Hindlimb muscle (tissue), 1 donor: ENCODE measurements around the gene PRICKLE2. TPM values are rescaled to one million over a fixed set of nuclear protein-coding genes. Genes with fewer than 3 reads are reported as not detected.

Experiments
- DNase-seq: peaks from one replicate; pipeline ENCODE4 v3.0.0-alpha.2; 2013
- polyA plus RNA-seq: library from polyadenylated mRNA; unstranded; fragments of 120-200 nt; gene quantifications from one replicate; pipeline ENCODE4 v1.2.1, GENCODE V29; 2013; ENCODE audit not compliant: insufficient read length

PRICKLE2 gene
- polyA plus RNA-seq, 1 donor: 11.0 TPM

DNA sequence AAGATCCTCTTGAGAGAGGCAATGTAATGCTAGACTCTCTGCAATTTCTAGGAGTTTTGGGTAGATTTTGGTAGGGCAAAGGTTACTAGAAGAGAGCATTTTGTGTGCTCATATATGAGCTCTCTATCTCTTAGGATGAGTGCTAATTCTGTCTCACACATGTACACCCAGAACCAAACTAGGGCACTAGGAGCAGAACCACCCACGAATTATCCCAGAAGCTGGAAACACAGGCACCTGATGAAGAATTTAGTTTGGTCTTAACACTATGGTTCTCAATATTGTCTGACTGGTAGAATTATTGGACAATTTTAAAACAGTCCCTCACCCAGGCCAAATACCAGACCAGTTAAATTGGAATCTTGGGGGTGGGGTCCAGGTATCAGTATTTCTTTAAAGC, 94.8 kb downstream of the PRICKLE2 start:
- no peak for DNase-seq

DNA sequence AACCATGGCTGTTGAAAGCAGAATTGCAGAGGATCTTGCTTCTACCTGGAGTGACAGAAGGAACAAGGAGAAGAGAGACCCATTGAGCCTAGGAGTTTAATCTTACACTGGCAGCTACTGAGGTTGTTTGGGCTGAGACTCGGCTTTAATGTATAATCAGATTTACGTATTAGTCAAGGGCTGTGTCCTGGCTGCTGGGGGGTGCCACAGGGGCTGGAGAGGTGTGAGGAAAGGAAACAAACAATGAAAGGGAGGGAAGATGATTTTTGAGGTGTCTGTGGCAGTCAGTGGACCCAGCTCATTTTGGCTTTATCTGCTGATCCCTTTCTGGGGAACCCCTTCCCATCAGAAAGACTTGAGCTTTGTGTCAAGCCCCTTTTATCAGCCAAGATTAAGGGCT, 95.7 kb downstream of the PRICKLE2 start:
- no peak for DNase-seq

DNA sequence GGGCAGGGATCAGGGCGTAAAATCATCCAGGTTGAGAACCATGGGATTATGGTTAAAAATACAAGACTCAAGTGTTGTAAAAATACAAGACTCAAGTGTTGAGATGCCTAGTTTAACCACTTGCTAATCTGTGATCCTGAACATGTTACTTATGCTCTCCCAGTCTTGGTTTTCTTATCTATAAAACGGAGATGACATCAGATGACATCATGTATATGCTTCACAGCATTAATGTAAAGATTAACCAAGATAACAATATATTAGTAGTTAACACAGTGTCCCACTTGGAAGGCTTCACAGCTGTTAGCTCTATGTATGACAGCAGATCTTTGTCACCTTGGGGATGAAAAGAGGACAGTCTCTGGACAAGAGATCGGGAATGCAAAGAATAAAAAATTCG, 96.2 kb downstream of the PRICKLE2 start:
- DNase-seq: no peak

DNA sequence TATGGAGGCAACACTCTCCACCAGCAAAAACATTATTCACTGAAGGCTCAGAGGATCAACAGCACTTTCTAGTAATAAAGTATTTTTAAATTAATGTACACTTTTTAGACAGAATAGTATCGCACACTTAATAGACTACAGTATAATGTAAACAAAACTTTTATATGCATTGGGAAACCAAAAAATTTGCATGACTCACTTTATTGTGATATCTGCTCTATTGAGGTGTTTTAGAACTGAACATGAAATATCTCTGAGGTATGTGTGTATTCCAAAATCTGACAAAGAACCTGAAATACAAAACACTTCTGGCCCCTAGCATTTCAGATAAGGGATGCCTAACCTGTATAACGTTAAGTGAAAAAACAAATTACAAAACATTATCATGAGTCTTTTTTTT, 99.7 kb downstream of the PRICKLE2 start:
- DNase-seq: no peak

DNA sequence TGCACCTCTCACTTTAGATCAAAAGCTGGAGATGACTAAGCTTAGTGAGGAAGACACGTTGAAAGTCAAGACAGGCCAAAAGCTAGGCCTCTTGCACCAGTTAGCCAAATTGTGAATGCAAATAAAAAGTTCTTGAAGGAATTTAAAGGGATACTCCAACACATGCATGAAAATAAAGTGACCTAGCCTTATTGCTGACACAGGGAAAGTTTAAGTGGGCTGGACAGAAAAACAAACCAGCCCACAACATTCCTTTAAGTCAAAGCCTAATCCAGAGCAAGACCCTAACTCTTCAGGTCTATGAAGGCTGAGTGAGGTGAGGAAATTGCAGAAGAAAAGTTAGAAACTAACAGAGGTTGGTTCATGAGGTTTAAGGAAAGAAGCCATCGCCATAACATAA, 101.3 kb downstream of the PRICKLE2 start:
- no peak for DNase-seq

DNA sequence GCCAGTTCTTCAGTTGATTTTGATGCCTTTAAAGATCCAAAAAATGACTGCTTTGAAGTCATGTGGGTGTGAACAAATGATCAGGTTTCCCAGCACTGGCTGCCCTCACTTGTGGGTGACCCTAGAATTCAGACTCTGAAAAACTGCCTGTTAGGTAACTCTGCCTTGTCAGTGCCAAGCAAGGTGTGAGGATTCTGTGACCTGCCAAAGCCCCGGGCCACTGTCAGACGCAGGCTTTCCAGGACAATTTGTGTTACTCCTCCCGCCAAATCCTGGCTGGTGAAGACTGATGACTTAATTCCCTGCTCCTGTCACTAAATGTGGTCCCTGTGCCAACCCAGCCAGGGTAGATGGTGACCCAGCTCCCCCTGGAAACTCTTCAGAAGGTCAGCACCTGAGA, 102.8 kb downstream of the PRICKLE2 start:
- no peak for DNase-seq

DNA sequence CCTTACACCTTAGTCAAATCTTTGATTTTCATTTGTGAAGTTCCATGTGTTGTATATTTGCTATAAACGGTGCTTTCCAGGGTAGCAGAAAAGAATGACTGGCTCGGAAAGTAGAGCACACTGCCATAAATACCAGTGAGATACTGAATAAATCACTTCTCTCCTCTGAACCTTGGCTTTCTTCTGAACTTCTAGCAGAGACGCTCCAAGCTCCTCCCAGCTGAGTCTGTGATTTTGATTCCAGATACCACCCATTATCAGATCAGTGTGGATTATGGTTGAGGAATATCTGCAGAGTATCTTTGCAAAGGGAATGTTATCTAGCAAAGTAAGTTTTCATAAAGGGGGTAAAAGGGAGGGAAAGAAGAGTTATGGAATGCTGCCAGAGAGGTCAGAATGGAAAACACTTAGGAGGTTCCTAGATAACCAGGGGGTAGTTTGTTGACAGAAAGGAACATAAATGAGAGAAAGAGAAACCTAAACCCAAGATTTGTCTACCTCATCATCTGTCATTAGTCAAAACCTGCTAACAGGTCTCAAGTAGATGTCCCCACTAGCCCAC, 103.4 kb downstream of the PRICKLE2 start:
- no peak for DNase-seq

DNA sequence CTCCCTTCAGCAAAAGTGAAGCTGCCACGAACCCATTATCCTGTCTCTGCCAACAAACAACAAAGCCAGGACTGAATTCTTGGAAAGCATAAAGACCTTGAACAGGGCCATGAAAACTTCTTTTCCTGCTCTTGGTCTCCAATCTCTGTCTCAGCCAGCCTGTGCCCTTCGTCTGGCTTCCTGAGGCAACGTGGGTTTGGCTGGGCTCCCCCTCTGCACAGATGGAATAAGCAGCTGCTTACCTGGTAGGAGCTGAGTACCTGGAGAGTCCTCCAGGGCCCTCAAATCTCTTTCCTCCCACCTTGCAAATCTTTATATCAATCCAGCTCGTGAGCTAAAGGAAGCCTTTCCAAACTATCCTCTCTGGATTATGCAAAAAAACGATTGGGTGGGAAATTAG, 104.4 kb downstream of the PRICKLE2 start:
- DNase-seq: no peak

DNA sequence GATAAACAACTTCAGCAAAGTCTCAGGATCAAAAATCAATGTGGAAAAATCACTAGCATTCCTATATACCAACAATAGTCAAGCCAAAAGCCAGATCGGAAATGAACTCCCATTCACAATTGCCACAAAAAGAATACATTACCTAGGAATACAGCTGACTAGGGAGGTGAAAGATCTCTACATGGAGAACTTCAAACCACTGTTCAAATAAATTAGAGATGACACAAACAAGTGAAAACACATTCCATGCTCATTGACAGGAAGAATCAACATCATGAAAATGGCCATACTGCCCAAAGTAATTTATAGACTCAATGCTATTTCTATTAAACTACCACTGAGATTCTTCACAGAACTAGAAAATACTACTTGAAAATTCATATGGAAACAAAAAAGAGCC, 107.8 kb downstream of the PRICKLE2 start:
- DNase-seq: no peak

DNA sequence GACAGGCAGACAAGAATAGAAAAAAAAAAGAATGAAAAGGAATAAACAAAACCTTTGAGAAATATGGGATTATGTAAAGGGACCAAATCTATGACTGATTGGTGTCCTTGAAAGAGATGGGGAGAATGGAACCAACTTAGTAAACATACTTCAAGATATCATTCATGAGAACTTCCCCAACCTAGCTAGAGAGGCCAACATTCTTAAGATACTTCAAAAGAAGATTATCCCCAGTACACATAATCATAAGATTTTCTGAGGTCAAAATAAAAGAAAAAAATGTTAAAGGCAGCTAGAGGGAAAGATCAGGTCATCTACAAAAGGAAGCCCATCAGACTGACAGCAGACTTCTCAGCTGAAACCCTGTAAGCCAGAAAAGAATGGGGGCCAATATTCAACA, 110.6 kb downstream of the PRICKLE2 start:
- no peak for DNase-seq

DNA sequence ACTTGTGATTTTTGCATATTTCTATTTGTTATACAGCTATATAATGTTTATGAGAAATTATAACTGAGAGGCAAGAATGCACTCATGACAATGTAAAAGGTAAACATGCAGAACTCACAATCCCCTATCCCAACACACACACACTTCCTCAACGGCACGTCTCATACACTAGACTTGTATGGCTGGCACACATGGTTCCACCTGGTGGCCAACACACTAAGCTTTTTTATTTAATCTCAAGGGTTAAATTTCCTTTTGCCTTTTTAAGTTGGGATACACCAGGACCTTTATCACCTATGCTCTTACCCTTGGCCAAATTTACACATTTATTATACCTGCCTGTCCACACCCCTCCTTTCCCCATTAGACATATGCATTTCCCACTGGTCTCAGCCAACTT, 113.4 kb downstream of the PRICKLE2 start:
- DNase-seq: no peak

DNA sequence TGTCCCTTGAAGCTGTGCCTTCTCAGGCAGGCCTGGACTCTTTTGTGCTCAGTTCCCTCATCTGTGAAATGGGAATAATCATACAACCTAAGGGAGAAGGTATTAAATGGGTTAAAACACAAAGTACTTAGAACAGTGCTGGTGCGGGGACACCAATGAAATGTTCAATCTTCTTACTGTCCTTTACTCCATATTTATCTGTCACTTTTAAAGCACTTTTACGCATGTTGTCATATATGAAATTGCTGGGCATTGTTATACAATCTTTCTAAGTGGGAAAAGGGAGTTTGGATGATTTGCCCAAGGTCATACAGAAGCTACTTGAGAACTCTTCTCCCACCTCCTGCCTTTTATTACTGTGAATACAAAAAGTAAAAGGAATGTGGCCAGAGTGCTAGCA, 114.2 kb downstream of the PRICKLE2 start:
- no peak for DNase-seq

DNA sequence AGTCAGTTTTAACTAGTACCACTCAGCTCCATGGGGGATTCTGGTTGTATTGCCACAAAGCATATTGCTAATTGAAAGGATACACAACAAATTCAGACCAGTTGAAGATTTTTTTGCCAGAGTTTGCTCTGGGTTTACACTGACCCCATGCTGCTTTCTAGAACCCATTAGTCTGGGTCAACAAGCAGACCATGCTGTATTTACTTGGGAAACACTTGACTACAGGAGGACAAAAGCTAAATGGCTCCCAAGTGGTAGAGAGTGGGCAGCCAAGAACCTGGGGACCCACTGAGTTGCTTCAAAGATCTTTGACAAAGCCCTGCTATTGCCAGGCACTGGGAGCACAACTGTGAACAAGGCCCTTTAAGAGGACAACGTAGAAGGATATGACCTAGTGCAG, 115.2 kb downstream of the PRICKLE2 start:
- DNase-seq: no peak

DNA sequence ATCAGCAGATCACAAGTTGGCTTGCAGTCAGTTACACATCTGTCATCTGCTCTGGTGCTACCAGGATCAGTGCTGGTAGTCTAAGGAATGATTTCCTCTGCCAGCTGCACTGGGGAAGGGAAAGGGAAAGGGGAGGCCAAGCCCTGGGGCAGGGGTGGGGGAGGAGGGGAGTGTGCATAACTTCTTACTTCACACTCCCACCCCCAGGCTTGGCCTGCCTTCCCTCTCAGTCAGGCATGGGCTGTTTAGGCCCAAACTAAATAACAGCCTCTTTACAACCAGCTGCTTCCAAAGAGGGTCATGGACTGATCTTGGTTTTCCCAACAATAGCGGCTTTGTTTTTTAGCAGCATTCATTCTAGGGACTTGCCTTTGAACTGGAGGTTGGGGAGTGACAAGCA, 115.8 kb downstream of the PRICKLE2 start:
- DNase-seq: no peak

DNA sequence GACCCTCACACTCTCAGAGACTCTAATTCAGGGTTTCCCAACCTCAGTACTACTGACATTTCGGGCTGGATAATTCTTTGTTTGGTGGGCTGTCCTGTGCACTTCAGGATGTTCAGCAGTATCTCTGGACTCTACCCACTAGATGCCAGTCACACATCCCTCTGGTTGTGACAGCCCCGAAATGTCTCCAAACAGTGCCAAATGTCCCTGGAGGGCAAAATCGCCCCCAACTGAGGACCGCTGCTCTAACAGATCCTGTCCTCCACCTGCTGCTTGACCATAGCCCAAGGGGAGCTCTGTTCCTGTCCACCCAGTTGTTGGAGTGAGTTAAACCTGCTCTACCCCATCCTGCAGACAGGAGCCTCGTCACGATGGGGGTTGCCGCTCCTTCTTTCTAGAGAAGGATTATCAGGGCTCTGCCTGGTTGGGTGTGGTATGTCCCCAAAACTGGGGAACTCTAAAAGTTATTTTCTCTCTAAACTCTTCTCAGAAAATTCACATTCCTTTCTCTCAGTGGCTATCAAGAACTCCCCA, 116.4 kb downstream of the PRICKLE2 start:
- no peak for DNase-seq

DNA sequence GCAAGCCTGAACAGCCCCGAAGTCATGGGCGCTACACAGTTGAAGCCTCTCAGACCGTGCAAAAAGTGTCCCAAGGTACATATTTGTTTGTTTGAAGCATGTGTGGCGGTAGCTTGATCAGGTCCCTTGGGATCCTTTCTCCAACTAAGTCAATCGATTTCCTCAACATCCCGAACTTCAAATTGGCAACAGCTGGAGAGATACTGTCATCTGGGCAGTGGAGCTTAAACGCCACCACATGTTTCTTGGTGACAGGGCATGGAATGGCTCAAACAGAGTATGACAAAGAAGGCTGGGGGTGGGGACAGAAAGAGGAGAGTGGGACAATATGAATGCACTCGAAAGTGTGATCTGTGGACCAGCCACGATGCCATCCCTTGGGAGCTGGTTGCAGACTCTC, 117.0 kb downstream of the PRICKLE2 start:
- no peak for DNase-seq

DNA sequence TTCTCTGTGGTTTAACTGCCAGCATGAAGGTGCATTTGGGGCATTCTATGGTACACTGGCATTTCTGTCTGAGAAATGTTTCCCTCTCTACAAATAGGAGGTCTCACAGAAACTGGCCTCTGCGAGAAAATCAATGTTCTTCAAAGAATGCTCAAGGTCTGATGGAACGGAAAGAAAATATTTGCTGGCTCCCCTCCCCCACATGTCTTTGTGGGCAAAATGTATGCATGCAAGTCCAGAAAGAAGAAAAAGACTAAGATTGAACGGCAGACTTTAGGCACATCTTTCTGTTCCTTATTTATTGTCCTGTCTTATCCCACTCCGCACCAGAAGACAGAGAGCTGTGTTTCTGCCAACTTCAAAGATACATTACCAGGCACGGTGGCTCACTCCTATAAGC, 118.1 kb downstream of the PRICKLE2 start:
- DNase-seq: no peak

DNA sequence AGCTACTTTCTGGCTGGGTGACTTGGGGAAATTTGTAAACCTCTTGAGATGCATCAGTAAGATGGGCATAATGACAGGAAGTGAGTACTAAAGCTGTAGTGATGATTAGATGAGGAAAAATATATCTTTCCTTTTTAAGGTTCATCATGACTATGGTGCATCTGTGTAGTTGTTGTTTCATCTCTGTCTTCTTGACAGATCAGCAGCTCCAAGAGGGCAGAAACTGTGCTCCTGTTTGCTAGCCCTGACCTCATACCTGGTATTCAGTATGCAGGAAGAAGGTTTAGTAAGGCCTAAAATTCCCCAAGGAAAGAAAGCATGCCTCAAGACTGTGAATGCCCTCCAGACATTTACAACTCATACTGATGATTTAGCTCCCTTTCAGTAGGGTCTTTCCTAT, 119.5 kb downstream of the PRICKLE2 start:
- DNase-seq: no peak

DNA sequence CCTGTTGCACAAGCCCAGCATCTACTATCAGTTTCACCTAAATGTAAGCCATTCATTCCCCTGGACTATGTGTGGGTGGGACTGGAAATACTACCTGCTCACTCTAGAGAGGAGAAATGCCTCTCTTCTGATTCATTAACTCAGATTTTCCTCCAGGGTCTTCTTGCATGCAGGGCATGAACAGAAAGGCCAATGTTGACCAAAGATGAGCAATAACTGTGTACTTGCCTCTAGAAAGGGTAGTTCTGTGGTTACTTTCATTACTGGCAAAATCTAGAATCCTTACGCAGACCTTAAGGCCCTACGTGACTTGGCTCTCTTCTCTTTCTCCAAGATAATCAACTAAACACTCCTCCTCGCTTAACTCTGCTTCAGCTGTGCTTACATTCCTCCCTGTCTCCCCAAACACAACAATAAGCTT, 120.6 kb downstream of the PRICKLE2 start:
- no peak for DNase-seq

DNA sequence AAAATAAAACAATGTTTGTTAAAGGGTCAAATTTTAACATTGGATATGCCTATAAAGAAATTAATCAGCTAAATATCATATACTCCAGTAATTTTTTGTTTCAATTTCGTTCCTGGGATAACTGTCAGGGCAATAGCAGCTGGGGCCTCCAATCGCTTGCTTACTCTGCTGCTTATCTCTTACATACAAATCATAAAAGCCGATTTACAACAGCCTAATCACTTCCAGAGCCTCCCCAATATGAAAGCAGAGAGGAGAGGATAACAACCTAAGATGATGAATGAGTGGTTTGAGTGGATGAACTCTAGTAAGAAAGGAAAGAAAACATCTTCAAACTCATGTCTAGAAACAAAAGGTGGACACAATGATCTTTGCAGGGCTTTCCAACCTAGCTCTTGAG, 121.3 kb downstream of the PRICKLE2 start:
- DNase-seq: no peak

DNA sequence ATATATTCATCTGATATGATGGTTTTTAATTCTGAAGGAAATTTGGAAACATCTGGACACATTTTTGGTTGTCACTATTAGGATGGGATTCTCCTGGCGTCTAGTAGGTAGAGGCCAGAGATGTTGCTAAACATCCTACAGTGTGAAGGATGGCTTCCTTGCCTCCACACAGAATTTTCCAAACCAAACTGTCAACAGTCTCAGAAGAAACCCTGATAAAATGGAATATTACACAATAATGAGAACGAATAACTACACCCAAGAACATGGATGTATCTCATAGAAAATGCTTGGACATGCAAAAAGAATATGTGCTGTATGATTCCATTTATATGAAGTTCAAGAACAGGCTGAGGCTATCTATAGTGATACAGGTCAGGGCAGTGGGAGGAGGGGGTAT, 122.1 kb downstream of the PRICKLE2 start:
- DNase-seq: no peak

DNA sequence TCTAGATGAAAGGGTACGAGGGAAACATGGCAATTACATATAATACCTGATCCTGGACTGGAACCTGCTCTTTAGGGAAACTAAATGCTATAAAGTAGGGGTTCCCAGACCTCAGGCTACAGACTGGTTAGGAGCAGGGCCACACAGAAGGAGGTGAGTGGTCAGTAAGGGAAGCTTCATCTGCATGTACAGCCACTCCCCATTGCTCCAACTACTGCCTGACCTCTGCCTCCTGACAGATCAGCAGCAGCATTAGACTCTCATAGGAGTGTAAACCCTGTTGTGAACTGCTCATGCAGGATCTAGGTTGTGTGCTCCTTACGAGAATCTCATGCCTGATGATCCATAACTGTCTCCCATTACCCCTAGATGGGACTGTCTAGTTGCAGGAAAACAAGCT, 123.1 kb downstream of the PRICKLE2 start:
- DNase-seq: no peak

DNA sequence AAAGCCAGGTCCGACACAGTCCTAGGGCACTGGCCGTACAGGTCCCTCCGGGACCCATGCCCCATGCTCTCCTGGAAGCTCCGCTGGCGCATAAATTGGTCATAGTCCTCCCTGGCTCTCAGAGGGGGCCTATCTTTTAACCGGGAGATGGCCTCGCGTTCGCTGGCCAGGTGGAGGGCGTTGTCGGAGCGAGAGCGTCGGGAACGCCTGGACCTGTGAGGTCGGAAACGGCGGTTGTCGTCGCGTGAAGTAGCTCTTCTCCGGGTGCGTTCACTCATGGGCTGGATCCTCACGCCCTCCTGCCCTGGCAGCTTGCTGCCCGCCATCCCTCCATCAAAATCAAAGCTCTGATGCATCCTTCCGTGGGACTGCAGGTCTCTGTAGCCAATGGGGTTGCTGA, 126.0 kb downstream of the PRICKLE2 start:
- no peak for DNase-seq

DNA sequence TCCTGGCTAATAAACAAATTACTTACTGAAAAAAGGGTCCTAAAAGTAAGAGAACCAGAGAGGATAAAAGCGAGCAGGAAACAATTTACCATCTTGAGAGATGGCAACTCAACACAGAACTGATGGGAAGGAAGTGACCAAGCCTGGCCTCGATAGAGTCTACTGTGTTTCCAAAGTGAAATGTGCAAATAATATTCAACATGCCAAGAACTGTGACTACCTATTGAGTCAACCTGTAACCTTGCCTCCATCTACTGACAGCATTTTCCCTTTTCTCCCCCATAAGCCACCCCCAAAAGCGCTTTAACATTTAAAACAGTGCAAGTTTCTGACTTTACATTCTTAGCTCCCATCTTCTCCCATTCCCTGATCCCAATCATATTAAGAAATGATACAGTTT, 126.6 kb downstream of the PRICKLE2 start:
- no peak for DNase-seq

DNA sequence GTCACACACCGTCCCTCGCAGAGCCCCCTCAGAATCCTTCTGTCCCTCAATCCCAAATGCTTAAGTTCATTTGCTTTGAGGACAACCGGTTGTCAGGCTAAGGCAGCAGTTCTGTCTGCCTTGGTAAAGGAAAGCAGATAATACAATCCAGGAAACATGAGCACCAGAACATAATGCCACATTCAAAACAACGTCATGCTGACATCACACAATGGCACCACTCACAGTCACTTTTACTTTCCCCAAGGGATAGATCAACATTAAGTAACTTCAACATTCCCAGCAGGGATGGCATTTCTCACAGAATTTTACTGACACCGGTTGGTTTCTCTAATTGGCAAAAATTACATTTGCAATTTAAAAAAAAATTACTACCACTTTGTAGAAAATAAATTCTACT, 127.3 kb downstream of the PRICKLE2 start:
- DNase-seq: no peak
